Measurements from ENCODE around the gene RAB12.

DNA sequence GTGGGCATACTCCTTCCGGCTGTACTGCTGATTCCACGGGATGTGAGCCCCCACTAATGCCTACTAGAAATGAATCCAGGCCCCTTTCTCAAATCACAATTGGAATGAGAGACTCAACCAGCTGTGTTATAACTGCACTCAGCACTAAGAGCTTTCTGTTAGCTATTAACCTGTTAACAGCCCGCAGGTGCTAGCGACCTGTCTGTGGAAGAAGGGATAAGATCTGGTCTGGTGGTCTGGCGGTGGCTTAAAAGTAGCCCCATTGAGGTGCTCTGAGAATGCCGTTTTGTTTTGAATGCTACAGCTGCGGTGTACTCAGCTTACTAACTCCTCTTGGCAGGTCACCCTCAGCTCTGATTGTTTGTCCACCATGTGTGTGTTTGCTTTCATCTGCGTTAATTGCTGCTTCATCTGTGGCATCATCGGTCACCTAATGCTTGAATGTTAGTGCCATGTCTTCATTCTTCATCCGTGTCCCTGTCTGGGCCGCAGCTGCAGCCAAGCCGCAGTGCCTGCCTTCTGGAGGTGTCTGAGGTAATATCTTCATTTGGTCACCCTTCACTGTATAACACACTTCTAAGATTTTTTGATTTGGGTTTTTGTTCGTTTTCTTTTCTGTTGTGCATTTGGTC, 16.3 kb downstream of the RAB12 start:
- TF ChIP-seq POLR2AphosphoS5 (IDR thresholded peaks at IDR 0.05; ENCODE audit: low read depth, low read length) (no peak), TAF1 (IDR thresholded peaks at IDR 0.05; ENCODE audit: borderline replicate concordance, insufficient read depth, low read length) (no peak)
- TF ChIP-seq, protein P1, sequence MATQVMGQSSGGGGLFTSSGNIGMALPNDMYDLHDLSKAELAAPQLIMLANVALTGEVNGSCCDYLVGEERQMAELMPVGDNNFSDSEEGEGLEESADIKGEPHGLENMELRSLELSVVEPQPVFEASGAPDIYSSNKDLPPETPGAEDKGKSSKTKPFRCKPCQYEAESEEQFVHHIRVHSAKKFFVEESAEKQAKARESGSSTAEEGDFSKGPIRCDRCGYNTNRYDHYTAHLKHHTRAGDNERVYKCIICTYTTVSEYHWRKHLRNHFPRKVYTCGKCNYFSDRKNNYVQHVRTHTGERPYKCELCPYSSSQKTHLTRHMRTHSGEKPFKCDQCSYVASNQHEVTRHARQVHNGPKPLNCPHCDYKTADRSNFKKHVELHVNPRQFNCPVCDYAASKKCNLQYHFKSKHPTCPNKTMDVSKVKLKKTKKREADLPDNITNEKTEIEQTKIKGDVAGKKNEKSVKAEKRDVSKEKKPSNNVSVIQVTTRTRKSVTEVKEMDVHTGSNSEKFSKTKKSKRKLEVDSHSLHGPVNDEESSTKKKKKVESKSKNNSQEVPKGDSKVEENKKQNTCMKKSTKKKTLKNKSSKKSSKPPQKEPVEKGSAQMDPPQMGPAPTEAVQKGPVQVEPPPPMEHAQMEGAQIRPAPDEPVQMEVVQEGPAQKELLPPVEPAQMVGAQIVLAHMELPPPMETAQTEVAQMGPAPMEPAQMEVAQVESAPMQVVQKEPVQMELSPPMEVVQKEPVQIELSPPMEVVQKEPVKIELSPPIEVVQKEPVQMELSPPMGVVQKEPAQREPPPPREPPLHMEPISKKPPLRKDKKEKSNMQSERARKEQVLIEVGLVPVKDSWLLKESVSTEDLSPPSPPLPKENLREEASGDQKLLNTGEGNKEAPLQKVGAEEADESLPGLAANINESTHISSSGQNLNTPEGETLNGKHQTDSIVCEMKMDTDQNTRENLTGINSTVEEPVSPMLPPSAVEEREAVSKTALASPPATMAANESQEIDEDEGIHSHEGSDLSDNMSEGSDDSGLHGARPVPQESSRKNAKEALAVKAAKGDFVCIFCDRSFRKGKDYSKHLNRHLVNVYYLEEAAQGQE (IDR thresholded peaks at IDR 0.05; ENCODE audit: insufficient read depth in 1 of 2, low read depth in 2 of 2, low read length in 2 of 2): no peak

Measured in PFSK-1 (cell line).